GM18951 (cell line): Measurements from ENCODE around the gene CORO2B.
"Not testable (repeated sequence)": the region's sequence is repeated elsewhere in the genome, so short reads cannot be mapped to it uniquely, and the experiment has no call there.

Source experiments
- POLR2A ChIP-seq: IDR thresholded peaks from 4 replicates; pipeline ENCODE4 v1.6.1; 2011; ENCODE audit warnings: mild to moderate bottlenecking; ENCODE audit not compliant: insufficient read length, insufficient read depth; ENCODE audit errors: extremely low read depth
- in situ Hi-C: fragments of 300-500 bp; cut with MboI; formaldehyde crosslinking; loops from one replicate; pipeline ENCODE4 v1.12.0; 2022; ENCODE audit warnings: low sequenced_read_pairs, mixed read lengths, inconsistent platforms; ENCODE audit not compliant: unreplicated experiment

Gene CORO2B

DNA sequence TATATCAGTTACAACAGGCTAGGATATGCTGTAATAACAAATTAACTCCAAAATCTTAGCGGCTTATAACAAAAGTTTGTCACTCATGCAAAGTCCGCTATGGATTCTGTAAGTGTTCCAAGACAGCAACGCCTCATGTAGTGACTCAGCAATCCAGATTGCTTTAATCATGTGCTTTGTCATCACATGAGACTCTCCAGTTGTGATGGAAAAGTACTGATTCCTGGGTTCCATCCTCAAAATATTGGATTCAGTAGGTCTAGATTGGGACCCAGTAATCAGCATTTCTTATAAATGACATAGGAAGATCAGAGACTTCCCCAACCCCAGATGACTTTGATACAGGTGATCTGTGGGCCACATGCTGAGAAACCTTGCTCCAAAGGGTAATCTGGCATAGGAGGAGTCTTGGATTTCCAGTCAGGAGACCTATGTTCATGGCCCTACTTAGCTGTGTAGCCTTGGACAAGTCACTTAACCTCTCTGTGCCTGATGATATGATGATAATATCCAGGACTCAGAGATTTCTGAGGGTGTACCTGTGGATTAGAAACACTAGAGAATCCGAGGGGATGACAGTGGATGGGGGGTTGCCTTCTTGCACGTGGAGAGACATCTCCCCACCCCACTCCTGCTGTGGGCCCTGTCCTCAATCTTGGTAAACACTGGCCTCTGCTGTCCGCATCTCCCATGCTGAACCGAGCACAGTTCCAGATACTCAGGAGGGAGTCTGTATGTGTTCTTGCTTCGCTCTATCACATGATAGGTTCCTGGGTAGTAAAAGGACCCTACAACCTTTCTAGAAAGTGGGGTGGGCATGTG lies 65.5 kb downstream of the CORO2B start:
- in situ Hi-C loops = no loop called here
- no peak for TF ChIP-seq POLR2A

DNA sequence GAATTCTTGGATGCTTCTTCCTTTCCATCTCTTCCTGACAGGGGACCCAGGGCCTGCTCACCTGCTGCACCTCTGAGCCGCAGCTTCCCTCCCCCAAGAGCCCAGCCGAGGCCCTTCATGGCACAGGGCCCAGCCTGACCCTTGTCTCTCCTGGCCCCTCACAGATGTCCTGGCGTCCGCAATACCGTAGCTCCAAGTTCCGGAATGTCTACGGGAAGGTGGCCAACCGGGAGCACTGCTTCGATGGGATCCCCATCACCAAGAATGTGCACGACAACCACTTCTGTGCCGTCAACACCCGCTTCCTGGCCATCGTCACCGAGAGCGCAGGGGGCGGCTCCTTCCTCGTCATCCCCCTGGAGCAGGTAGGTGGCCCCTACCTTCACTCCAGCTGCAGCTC lies 66.2 kb downstream of the CORO2B start:
- in situ Hi-C loops = no loop called here
- no peak for TF ChIP-seq POLR2A

GRCh38 chr15:68646156-68646555 lies 67.4 kb downstream of the CORO2B start:
- in situ Hi-C loops = no loop called here
- no peak for TF ChIP-seq POLR2A

GRCh38 chr15:68646696-68647095 lies 67.9 kb downstream of the CORO2B start:
- in situ Hi-C loops = no loop called here
- no peak for TF ChIP-seq POLR2A

DNA sequence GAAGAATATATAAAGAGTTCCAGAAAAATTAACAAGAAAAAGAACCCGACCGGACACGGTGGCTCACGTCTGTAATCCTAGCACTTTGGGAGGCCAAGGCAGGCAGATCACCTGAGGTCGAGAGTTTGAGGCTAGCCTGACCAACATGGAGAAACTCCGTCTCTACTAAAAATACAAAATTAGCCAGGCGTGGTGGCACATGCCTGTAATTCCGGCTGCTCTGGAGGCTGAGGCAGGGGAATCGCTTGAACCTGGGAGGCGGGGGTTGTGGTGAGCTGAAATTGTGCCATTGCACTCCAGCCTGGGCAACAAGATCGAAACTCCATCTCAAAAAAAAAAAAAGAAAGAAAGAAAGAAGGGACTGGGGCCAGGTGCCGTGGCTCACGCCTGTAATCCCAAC lies 68.6 kb downstream of the CORO2B start:
- in situ Hi-C loops = not testable (repeated sequence)

GRCh38 chr15:68650901-68651709 lies 72.3 kb downstream of the CORO2B start:
- in situ Hi-C loops = no loop called here
- TF ChIP-seq POLR2A = no peak

GRCh38 chr15:68651916-68652525 lies 73.2 kb downstream of the CORO2B start:
- TF ChIP-seq POLR2A = no peak
- in situ Hi-C loops = no loop called here

GRCh38 chr15:68653031-68653635 lies 74.3 kb downstream of the CORO2B start:
- TF ChIP-seq POLR2A = no peak
- in situ Hi-C loops = no loop called here

DNA sequence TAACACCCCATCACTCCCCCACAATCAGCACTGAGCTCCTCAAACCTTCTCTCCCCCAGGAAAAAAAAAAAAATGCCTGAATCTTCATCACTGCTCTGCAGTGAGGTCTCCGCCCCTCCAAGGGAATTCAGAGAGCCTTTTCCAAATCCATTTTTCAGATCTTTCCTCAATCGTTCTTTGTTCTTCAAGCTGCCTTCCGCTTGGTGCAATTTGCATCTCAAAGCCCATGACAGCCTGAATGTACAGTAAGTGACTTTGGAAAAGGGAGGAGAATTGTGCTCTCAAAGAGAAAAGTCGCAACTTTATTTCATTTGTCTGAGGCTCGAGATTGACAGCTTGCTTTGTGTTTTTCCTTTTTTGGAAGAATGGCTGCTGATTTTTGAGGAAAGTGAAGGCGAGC lies 75.0 kb downstream of the CORO2B start:
- no peak for TF ChIP-seq POLR2A
- in situ Hi-C loops = no loop called here

DNA sequence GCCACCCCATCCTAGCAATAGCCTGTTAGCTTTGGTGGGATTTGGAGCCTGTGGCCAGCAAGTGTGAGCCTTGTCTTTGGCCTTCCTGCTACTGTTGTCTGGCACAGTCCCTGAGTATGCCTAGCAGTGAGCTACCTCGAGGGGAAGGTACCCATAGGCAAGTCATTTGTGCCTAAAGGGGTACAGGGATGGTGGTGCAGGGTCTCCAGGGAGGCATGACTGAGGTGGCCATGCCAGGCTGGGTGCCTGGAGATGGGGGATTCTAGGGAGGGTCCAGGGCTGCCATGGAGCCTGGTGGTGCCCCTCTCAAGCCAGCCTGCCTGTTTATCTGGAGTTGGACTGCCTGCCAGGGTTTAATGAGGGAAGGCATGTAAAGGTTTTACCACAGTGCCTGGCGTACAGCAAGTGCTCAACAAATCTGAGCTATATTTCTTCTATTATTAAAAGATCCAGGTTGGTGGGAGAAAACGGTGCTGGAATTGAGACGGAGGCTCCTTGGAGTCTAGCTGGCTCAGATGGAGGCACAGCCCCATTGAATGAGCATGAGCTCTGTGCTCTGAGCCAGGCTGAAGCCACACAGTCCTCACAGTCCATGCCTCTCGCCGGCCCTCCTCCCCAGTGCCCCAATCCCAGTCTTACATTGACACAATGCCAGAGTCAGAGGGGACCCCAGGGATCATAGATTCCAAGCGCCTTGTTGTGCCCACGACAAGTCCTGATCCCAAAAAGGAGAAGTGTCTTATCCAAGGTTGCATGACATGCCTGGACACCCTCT lies 76.2 kb downstream of the CORO2B start:
- TF ChIP-seq POLR2A = no peak
- in situ Hi-C loops = no loop called here

DNA sequence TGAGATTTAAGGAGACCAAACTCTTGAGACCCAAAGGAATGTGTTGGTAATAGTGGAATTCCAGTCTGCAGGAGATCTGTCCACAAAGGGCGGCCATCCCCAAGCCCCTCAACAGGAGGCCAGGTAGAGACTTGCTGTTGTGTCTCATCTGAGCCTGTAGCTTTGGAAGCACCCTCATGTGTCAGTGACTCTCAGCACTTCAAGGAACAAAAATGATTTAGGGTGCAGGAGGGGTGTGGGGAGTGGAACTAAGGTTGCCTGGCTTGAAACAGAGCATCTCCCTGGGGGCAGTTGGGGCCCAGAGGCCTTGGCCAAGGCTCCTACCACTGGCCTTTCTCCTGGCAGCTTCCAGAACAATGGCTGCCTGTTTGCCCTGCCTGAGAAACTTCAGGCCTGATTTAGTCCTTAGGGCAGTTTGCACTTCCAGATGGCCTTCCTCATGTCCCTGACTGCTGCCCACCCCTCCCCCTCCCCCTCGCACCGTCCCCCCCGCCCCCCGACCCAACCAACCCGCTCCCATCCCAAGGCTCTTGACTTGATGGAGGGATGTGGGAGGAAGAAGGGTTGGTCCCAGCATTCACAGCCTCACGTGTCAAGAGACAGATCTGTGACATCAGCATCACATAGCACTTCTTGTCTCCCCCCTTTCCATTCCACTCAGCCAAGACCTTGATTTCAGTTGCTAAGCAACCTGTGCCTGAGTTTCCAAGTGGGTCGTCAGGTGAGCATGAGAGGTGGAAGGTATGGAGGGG lies 77.1 kb downstream of the CORO2B start:
- TF ChIP-seq POLR2A = no peak
- in situ Hi-C loops = no loop called here

- no peak for TF ChIP-seq POLR2A
- in situ Hi-C loops = no loop called here
Measured at GRCh38 chr15:68656438-68656739, 77.6 kb downstream of the CORO2B start.
